Fibroblast of villous mesenchyme (primary cell): ENCODE measurements around the gene CEACAM3. TPM values are rescaled to one million over a fixed set of nuclear protein-coding genes. Genes with fewer than 3 reads are reported as not detected.
A peak's percentile ranks its signal among the peaks of the same experiment; 100 is the strongest.

Source experiments
- DNase-seq: peaks from one replicate; pipeline ENCODE4 v3.0.0-alpha.2; 2010; ENCODE audit warnings: low read depth
- H3K4me3 ChIP-seq: 2 replicates; pipeline ENCODE4 v1.5.1; 2011; ENCODE audit warnings: low read depth, mild to moderate bottlenecking, low read length
- CTCF ChIP-seq: IDR thresholded peaks from 2 replicates; pipeline ENCODE4 v1.5.1; 2012; ENCODE audit warnings: low read depth, mild to moderate bottlenecking, low read length; ENCODE audit not compliant: insufficient read depth
- total RNA-seq: library from RNA; depleted of rRNA; stranded (reverse); fragments of >200 nt; gene quantifications from 2 replicates; pipeline ENCODE4 v1.2.3, GENCODE V29; 2012

The CEACAM3 gene
- total RNA-seq, 1 donor, result not detected

- TF ChIP-seq CTCF, result peak; percentile 64
- no peak overlapping the region for H3K4me3 ChIP-seq
- peak; percentile 33 for DNase-seq
Observed at GRCh38 chr19:41792513-41793413, 3.6 kb upstream of the CEACAM3 start.

- no peak overlapping the region for H3K4me3 ChIP-seq
- TF ChIP-seq CTCF, result no peak
- no peak for DNase-seq
Observed at GRCh38 chr19:41793414-41793727, 3.0 kb upstream of the CEACAM3 start.

GRCh38 chr19:41795031-41795461 lies 1.3 kb upstream of the CEACAM3 start:
- H3K4me3 ChIP-seq, result no peak overlapping the region
- TF ChIP-seq CTCF, result peak; percentile 84
- DNase-seq, result peak; percentile 18

GRCh38 chr19:41796901-41797300 lies 514 bp downstream of the CEACAM3 start:
- TF ChIP-seq CTCF, result no peak
- DNase-seq, result no peak
- no peak overlapping the region for H3K4me3 ChIP-seq

GRCh38 chr19:41799444-41800000 lies 3.1 kb downstream of the CEACAM3 start:
- DNase-seq, result no peak

GRCh38 chr19:41801031-41801430 lies 4.6 kb downstream of the CEACAM3 start:
- no peak overlapping the region for H3K4me3 ChIP-seq
- no peak for DNase-seq
- TF ChIP-seq CTCF, result no peak

More at GRCh38 chr19:41799444-41800000, 3.1 kb downstream of the CEACAM3 start:
- no peak for TF ChIP-seq CTCF
- no peak overlapping the region for H3K4me3 ChIP-seq
